Omental fat pad (tissue), 4 donors: ENCODE data around the gene PTGER1. TPM values are rescaled to one million over a fixed set of nuclear protein-coding genes. Genes with fewer than 3 reads are reported as not detected.

ENCODE experiments used
- ATAC-seq: fragments of 150-250 bp; one replicate; pipeline ENCODE4 v1.9.1; 2016; ENCODE audit warnings: mild to moderate bottlenecking, moderate library complexity; ENCODE audit not compliant: low FRiP score
- DNase-seq: peaks from one replicate; pipeline ENCODE4 v3.0.0-alpha.2; 2019; ENCODE audit warnings: low spot score
- total RNA-seq, 4 donors: library from RNA; depleted of rRNA; stranded (reverse); fragments of >200 nt; gene quantifications; one replicate each; pipeline ENCODE4 v1.1.0, GENCODE V29; 2016
- TF ChIP-seq, protein P1 (sequence below), 3 donors: fragments of 450-650 bp; IDR thresholded peaks; one replicate each; pipeline ENCODE4 v1.5.1; 2016 to 2017; ENCODE audit warnings: antibody characterized with exemption in 3 of 3, mild to moderate bottlenecking in 3 of 3, moderate library complexity in 2 of 3

Gene PTGER1
- total RNA-seq, 4 donors from 2014 or later: not detected

DNA sequence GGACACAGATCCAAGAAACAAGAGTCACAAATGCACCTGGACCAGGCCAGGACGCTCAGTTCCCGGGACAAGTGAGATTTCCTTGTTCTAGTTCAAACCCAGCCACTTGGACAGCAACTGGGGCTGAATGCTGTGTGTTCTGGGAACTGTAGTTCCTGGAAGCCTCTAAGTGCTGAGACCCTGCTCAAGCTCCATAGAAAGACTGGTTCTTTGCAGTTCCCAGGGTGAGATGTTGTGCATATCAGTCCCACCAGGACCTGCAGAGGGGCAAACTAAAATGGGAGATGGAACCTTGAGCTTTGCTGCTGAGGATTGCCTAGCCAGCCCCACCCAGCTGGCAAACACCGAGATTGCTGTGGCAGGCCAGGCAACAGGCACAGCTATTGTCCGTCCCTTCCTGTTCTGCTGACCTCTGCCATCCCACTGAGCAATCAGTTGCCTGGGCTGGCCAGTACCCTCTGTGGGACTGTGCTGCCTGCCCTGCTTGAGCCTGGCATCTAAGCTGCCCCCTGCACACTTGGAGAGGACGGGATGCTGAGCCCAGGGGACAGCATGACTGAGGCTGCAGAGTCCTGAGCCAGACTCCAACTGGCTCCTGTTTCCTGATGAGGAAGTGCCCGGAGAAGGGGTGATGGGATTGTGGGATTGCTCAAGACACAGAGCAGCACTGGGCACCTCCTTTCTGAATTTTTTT, 22.2 kb upstream of the PTGER1 start:
- DNase-seq (no peak), ATAC-seq (no peak)
- TF ChIP-seq, protein P1, sequence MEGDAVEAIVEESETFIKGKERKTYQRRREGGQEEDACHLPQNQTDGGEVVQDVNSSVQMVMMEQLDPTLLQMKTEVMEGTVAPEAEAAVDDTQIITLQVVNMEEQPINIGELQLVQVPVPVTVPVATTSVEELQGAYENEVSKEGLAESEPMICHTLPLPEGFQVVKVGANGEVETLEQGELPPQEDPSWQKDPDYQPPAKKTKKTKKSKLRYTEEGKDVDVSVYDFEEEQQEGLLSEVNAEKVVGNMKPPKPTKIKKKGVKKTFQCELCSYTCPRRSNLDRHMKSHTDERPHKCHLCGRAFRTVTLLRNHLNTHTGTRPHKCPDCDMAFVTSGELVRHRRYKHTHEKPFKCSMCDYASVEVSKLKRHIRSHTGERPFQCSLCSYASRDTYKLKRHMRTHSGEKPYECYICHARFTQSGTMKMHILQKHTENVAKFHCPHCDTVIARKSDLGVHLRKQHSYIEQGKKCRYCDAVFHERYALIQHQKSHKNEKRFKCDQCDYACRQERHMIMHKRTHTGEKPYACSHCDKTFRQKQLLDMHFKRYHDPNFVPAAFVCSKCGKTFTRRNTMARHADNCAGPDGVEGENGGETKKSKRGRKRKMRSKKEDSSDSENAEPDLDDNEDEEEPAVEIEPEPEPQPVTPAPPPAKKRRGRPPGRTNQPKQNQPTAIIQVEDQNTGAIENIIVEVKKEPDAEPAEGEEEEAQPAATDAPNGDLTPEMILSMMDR (IDR thresholded peaks at IDR 0.05): no peak

DNA sequence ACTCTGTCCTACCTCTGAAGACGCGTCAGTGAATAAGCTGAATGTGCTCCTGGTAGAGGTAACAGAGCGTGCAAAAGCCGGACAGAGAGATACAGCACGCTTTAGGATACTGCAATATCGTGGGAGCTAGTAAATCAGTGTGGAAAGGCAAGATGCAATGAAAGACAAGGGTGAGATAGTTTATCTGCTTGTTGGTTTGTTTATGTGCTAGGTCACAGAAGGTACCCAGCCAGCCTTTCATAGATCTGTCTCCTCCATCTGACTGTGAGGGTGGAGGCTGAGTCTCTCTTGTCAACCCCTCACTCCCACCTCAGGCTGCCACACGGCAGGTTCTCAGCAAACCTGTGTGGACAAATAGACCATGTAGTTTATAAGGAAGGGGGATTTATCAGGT, 21.7 kb upstream of the PTGER1 start:
- ATAC-seq: no peak
- no peak for DNase-seq
- TF ChIP-seq, protein P1 (IDR thresholded peaks at IDR 0.05): no peak

DNA sequence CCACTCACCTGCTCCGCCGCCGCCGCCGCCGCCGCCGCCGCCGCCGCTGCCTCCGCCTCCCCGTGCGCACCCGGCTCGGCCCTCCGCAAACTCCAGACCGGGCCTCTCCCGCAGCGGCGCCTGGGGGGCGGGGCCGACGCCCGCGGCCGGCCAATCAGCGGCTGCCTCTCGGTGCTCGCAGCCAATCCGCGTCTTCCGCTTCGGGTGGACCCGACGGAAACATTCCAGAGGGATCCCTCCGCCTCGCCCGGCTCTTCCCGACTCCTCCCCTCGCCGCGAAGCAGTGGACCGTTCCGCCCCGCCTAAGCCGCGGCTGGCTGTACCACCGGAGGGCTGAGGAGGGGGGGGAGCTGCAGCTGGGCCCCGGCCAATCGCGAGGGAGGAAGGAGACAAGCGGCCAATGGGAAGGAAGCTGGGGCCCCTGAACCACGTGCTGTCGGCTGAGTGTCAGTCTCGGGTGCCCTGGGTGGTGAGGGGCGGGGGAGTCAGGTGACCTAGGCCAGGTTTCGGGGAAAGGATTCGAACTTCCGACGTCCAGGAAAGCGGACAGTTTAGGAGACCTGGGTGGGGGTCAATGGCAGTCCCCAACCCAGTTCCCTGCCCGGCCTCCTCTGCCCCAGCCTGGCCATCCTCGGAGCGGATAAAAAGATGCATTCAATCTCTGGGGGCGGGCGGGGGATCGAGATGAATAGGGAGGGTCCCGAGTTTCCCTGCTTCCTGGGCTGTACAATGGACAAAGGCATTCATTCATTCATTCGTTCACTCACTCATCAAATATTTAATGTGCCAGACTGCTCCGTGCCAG, 21.1 kb upstream of the PTGER1 start, which contains the start of gene GIPC1:
GIPC1 (minus strand) TSS at position 99 of the 805 bp plus-strand sequence. CDS start 13,151 bp downstream, outside the sequence.
- ATAC-seq: peak; percentile 98
- DNase-seq: peak; percentile 67
- TF ChIP-seq, protein P1 (IDR thresholded peaks at IDR 0.05): no peak

DNA sequence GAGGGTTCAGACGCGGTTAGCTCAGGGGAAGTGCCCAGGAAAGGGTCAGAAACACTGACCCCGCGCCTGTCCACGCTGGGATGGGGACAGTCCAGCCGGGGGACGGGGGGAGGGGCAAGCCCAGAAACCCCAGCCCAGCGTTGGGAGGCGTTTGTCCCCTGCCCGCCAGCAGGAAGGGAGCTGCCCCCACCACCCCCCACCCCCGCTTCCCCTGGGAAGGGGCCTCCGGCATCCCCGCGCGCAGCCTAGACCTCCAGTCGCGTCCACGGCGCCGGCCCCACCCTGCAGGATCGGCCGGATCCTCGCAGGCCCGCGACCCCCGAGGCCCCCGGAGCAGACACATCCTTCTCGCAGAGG, 20.5 kb upstream of the PTGER1 start:
- ATAC-seq (no peak), DNase-seq (no peak)
- TF ChIP-seq, protein P1 (IDR thresholded peaks at IDR 0.05): no peak

DNA sequence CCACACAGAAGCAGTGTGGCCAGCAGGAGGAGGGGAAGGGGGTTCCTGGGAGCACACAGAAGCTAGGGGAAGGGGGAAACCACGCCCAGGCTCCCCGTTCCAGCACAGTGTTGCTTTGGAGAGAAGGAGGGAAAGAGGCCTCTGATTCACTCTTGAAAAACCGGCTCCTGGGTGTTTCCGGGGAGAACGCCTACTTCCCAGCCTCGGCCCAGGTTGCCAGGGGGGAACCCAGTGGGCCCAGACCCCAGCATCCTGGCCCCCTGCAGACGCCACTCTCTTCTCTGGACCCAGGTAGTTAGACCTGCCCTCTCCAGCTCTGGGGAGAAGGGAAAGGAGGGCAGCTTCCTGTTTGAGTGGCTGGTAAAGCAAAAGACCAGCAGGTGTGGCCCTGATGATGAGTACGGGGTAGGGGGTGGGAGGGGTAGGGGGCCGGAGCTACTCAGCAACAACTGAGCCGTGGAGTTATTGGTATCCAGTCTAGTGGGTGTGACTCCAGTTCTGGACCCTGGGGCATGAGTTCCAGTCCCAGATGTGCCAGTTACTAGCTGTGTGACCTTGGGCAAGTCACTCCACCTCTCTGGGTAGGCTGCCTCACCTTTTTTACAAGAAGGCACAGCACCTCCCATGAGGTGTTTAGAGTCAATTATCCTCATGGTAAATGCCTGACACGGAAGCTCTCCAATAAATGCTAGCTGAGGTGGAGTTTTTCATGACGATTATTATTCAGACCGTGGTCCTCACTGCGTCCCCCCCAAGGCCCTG, 19.9 kb upstream of the PTGER1 start:
- DNase-seq (no peak), ATAC-seq (no peak)
- TF ChIP-seq, protein P1 (IDR thresholded peaks at IDR 0.05): no peak

DNA sequence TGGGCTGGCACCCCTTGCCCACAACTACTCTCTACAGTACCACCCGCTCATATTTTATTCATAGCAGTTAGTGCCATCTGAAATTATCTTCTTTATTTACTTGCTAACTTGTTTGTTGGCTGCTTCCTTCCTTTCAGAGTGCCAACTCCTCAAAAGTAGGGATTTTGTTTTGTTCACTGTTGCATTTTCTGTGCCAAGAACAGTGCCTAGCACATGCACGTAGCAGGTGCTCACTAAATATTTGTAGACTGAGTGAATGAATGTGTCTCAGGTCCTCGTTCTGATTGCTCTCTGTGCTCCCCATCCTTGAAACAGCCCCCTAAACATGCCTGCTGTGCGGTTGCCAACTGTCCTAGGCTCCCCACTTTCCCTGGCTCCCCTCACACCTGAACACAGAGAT, 19.3 kb upstream of the PTGER1 start:
- no peak for ATAC-seq
- TF ChIP-seq, protein P1 (IDR thresholded peaks at IDR 0.05): no peak
- DNase-seq: no peak
